Osteoblast (primary cell): ENCODE results near the gene CCDC12. TPM values are rescaled to one million over a fixed set of nuclear protein-coding genes. Genes with fewer than 3 reads are reported as not detected.

Source experiments
- DNase-seq: peaks from one replicate; pipeline ENCODE4 v3.0.0; 2011; ENCODE audit warnings: low spot score, mixed read lengths; ENCODE audit not compliant: insufficient read length; ENCODE audit errors: missing footprints
- H2AFZ ChIP-seq: 2 replicates; pipeline ENCODE4 v1.6.0; 2011; ENCODE audit warnings: mild to moderate bottlenecking, low read length
- H3K27ac ChIP-seq: 2 replicates; pipeline ENCODE4 v1.5.1; 2011; ENCODE audit warnings: mild to moderate bottlenecking, low read depth, low read length, moderate library complexity
- H3K27me3 ChIP-seq: 2 replicates; pipeline ENCODE4 v1.6.0; 2012; ENCODE audit warnings: mild to moderate bottlenecking, control low read depth, inconsistent platforms, low read length, moderate library complexity; ENCODE audit not compliant: insufficient read depth
- H3K36me3 ChIP-seq: 2 replicates; pipeline ENCODE4 v1.5.1; 2011; ENCODE audit warnings: mild to moderate bottlenecking, low read length, control low read depth, moderate library complexity; ENCODE audit not compliant: insufficient read depth
- H3K4me1 ChIP-seq: 2 replicates; pipeline ENCODE4 v1.5.1; 2011; ENCODE audit warnings: mild to moderate bottlenecking, low read length, control low read depth, moderate library complexity; ENCODE audit not compliant: insufficient read depth
- H3K4me2 ChIP-seq: 2 replicates; pipeline ENCODE4 v1.6.0; 2011; ENCODE audit warnings: mild to moderate bottlenecking, low read length; ENCODE audit not compliant: insufficient read depth
- H3K4me3 ChIP-seq: fragments of 200-600 bp; sonication (generic); 3 replicates; pipeline ENCODE4 v1.5.1; 2012; ENCODE audit warnings: mild to moderate bottlenecking, low read length, inconsistent platforms; ENCODE audit not compliant: insufficient read depth
- H3K79me2 ChIP-seq: 2 replicates; pipeline ENCODE4 v1.6.0; 2012; ENCODE audit warnings: mild to moderate bottlenecking, low read length, control low read depth, inconsistent platforms; ENCODE audit not compliant: insufficient read depth
- H3K9me3 ChIP-seq: 2 replicates; pipeline ENCODE4 v1.5.1; 2011; ENCODE audit warnings: low read depth, low read length, control low read depth
- H4K20me1 ChIP-seq: 2 replicates; pipeline ENCODE4 v1.6.0; 2012; ENCODE audit warnings: mild to moderate bottlenecking, low read length, control low read depth; ENCODE audit not compliant: insufficient read depth
- CTCF ChIP-seq: IDR thresholded peaks from 2 replicates; pipeline ENCODE4 v1.5.1; 2011; ENCODE audit warnings: mild to moderate bottlenecking, low read depth, low read length, moderate library complexity; ENCODE audit errors: extremely low read depth
- total RNA-seq: library from RNA; depleted of rRNA; stranded (reverse); fragments of >200 nt; gene quantifications from 2 replicates; pipeline ENCODE4 v1.2.3, GENCODE V29; 2012

CCDC12 gene
- total RNA-seq, 1 donor, result 20.6 TPM

GRCh38 chr3:46995901-46996562 lies 19.5 kb upstream of the CCDC12 start:
- peak; percentile 81 for DNase-seq
- H2AFZ ChIP-seq, result no peak overlapping the region
- no peak for TF ChIP-seq CTCF
- H3K9me3 ChIP-seq, result no peaks in the 10 kb centered on the region
- H3K36me3 ChIP-seq, result no peaks in the 10 kb centered on the region
- H3K27ac ChIP-seq, result no peak overlapping the region
- no peaks in the 10 kb centered on the region for H3K79me2 ChIP-seq
- no peak overlapping the region for H3K4me2 ChIP-seq
- H3K4me3 ChIP-seq, result no peak overlapping the region
- no peaks in the 10 kb centered on the region for H3K27me3 ChIP-seq
- H4K20me1 ChIP-seq, result no peaks in the 10 kb centered on the region
- no peaks in the 10 kb centered on the region for H3K4me1 ChIP-seq

- DNase-seq, result peak; percentile 71
- H3K4me1 ChIP-seq, result no peaks in the 10 kb centered on the region
- no peak overlapping the region for H3K4me2 ChIP-seq
- H3K27me3 ChIP-seq, result no peaks in the 10 kb centered on the region
- H3K4me3 ChIP-seq, result no peak overlapping the region
- H2AFZ ChIP-seq, result no peak overlapping the region
- H3K27ac ChIP-seq, result no peak overlapping the region
- TF ChIP-seq CTCF, result no peak
- no peaks in the 10 kb centered on the region for H3K9me3 ChIP-seq
- no peaks in the 10 kb centered on the region for H4K20me1 ChIP-seq
- no peaks in the 10 kb centered on the region for H3K79me2 ChIP-seq
- no peaks in the 10 kb centered on the region for H3K36me3 ChIP-seq
These were observed 18.5 kb upstream of the CCDC12 start for GRCh38 chr3:46994801-46995731.

GRCh38 chr3:46993986-46994385 lies 17.4 kb upstream of the CCDC12 start:
- Histone ChIP-seq H4K20me1 (no peaks in the 10 kb centered on the region), H2AFZ (no peak overlapping the region), H3K27me3 (no peaks in the 10 kb centered on the region), H3K4me1 (no peaks in the 10 kb centered on the region), H3K4me2 (no peak overlapping the region), H3K4me3 (no peak overlapping the region), H3K9me3 (no peaks in the 10 kb centered on the region), H3K79me2 (no peaks in the 10 kb centered on the region), H3K36me3 (no peaks in the 10 kb centered on the region), H3K27ac (no peak overlapping the region)
- DNase-seq, result peak; percentile 81
- no peak for TF ChIP-seq CTCF

- Histone ChIP-seq H3K79me2 (no peaks in the 10 kb centered on the region), H3K36me3 (no peaks in the 10 kb centered on the region), H3K4me3 (no peak overlapping the region), H3K27me3 (no peaks in the 10 kb centered on the region), H3K9me3 (no peaks in the 10 kb centered on the region), H3K27ac (no peak overlapping the region), H4K20me1 (no peaks in the 10 kb centered on the region), H2AFZ (no peak overlapping the region), H3K4me1 (no peaks in the 10 kb centered on the region), H3K4me2 (no peak overlapping the region)
- TF ChIP-seq CTCF, result no peak
- peak; percentile 79 for DNase-seq
These were observed 16.7 kb upstream of the CCDC12 start for GRCh38 chr3:46993292-46993691.
